Left kidney (tissue), 2 donors: ENCODE data around the gene UPF2. TPM values are rescaled to one million over a fixed set of nuclear protein-coding genes. Genes with fewer than 3 reads are reported as not detected.

ENCODE experiments used
- DNase-seq: peaks from one replicate; pipeline ENCODE4 v3.0.0-alpha.2; 2013
- polyA plus RNA-seq: library from polyadenylated mRNA; unstranded; fragments of 120-200 nt; gene quantifications from one replicate; pipeline ENCODE4 v1.2.1, GENCODE V29; 2013; ENCODE audit not compliant: insufficient read length

UPF2 gene
- polyA plus RNA-seq, 1 donor: 42.8 TPM

GRCh38 chr10:11885437-11886137, 157.0 kb downstream of the UPF2 start:
- no peak for DNase-seq

DNA sequence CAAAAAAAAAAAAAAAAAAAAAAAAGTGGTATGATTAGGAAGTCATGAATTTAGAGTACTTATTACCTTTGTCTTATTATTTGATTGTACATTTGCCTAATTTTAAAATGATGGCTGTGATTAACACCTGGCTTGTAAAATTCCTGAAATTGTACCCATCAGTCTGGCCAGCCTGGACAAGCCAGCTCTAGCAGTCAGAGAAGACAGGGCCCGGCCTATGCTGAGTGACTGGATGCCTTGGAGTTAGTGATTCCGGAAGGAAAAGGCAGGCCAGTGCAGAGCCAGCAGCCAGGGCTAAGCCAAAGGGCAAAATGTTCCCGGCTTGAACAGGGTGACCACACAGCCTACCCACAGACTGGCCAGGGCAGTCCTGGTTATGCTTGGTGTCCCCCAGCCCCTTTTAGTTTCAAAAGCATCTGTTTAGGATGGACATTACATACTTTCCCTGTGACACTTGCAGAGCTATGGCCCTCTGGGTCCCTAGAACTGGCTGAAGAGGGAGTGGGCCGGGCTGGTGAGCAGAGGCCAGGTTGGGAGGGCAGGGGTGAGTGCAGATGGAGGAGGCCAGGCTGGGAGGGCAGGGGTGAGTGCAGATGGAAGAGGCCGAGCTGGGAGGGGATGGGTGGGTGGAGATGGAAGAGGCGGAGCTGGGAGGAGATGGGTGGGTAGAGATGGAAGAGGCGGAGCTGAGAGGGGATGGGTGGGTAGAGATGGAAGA, 157.7 kb downstream of the UPF2 start:
- DNase-seq: no peak

GRCh38 chr10:11882646-11883375, 159.8 kb downstream of the UPF2 start:
- no peak for DNase-seq

DNA sequence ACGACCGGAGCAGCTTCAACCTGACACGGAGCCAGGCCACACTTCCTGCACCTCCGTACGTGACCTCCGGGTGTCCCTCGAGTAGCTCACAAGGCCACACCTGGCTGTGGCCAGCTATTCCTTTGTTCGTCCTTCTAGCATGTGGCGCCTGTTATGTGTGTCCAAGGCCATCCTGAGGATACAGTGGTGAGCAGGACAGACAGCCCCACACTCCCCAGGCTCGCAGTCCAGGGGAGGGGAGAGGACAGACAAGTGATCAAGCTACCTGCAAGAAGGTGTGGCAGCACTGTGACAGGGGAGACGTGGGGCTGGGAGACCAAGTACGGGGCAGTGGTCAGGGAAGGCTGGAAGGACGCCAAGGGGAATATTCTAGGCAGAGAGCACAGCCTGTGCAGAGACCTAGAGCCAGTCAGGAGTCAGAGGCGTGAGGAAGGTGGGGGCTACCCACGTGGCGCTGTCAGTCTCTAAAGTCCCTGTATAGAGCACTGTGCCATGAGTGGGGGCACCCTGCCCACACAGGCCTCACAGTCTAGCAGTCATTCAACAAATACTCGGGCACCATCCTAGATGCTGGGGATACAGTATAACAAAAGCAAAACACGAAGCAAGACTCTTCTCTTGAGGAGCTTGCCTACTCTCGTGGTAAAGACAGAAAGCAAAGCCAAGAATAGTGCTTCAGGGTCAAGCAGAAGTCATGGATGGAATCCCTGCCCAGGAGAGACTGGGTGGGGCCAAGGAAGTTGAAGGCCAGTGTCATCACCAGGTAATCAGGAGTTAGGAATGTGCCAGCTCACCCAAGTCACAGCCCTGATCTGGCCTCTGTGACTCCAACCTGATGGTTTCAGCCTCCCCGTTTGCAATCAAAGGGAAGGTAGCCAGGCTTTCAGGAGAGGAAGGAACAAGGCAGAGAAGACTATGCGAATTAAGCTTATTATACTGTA, 160.9 kb downstream of the UPF2 start:
- no peak for DNase-seq

GRCh38 chr10:11881030-11881476, 161.6 kb downstream of the UPF2 start:
- no peak for DNase-seq

DNA sequence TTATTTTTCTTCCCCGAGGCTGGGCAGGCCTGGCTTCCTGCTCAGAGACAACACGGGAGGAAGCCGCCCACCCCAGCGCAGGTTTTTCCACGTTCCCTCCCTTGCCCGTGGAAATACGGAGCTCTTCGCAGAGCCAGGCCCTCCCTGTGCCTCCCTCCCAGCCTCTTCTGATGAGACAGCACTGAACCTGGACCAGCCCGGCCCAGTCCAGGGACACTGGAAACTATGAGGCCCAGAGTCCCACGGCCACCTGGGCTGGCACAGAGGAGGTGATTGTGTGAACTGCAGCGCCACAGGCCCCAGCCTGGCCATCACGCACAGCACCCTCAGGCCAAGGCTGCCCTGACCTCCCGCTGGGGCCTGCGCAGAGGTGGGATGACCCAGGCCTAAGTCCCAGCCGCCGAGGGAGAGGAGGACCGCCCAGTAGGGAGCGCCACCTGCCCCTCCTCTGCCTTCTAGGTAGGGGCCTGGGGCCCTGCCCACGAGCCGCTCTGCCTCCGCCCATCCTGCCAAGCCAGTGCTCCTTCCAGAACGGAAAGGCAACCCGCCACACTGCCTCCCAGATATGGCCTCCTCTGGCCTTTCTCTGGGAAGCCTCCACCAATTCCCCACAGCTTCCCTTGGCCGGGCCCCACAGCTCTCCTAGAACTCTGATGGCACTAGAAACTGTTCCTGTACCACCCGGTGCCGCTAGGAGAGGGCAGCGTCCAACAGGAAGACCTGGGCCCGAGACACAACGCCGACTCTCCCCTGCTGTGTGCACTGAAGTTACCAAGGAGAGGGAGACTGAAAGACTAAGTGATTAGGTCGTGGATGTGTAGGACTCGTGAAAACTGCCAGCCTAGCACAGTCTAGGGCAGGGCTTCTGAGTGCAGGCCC, 162.2 kb downstream of the UPF2 start:
- no peak for DNase-seq

DNA sequence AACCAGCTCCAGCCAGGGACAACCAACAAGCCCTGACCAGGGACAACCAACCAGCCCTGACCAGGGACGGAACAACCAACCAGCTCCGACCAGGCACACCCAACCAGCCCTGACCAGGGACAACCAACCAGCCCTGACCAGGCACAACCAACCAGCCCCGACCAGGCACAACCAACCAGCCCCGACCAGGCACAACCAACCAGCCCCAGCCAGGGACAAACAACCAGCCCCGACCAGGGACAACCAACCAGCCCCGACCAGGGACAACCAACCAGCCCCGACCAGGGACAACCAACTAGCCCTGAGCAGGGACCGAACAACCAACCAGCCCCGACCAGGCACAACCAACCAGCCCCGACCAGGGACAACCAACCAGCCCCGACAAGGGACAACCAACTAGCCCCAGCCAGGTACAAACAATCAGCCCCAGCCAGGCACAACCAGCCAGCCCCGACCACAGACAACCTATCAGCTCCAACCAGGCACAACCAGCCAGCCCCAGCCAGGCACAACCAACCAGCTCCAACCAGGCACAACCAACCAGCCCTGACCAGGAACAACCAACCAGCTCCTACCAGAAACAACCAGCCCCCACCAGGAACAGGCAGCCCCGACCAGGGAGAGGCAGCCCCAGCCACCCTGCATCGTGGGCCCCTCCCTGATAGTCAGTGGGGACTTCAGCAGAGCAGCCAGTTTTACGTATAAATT, 163.1 kb downstream of the UPF2 start:
- no peak for DNase-seq

DNA sequence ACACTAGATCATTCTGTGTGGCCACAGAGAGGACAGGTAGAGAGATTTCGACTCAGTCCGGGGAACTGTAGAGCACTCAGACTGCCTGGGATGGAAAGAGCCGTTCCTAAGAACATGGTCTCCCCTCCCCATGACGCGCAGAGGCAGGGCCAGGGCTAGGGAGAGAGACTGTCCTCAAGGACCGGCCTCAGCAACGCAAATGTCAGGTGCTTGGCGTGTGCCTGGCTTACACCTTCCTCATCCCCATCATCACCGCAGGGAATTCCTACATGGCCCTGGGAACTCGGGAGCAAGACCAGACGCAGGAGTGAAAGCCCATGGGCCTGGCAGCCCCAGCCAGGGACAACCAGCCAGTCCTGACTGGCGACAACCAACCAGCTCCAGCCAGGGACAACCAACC, 163.8 kb downstream of the UPF2 start:
- no peak for DNase-seq

GRCh38 chr10:11877591-11877905, 165.1 kb downstream of the UPF2 start:
- DNase-seq: no peak

GRCh38 chr10:11876805-11877590, 165.6 kb downstream of the UPF2 start:
- no peak for DNase-seq

DNA sequence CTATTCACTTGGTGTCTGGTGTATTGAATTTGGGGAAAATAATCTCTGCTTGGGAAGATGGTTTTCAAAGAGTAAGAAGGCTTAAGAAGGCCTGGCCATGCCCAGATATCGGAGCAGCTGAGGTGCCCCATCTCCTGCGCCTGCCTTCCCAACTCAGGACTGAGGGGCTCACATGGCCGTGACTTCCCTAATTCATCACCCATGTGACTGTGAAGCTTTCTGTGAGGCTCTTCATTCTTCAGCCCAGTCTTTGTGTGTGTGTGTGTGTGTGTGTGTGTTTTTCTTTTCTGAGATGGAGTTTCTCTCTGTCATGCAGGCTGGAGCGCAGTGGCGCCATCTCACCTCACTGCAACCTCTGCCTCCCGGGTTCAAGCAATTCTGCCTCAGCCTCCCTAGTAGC, 166.3 kb downstream of the UPF2 start:
- DNase-seq: no peak

GRCh38 chr10:11875494-11876281, 166.9 kb downstream of the UPF2 start:
- DNase-seq: peak; percentile 79

DNA sequence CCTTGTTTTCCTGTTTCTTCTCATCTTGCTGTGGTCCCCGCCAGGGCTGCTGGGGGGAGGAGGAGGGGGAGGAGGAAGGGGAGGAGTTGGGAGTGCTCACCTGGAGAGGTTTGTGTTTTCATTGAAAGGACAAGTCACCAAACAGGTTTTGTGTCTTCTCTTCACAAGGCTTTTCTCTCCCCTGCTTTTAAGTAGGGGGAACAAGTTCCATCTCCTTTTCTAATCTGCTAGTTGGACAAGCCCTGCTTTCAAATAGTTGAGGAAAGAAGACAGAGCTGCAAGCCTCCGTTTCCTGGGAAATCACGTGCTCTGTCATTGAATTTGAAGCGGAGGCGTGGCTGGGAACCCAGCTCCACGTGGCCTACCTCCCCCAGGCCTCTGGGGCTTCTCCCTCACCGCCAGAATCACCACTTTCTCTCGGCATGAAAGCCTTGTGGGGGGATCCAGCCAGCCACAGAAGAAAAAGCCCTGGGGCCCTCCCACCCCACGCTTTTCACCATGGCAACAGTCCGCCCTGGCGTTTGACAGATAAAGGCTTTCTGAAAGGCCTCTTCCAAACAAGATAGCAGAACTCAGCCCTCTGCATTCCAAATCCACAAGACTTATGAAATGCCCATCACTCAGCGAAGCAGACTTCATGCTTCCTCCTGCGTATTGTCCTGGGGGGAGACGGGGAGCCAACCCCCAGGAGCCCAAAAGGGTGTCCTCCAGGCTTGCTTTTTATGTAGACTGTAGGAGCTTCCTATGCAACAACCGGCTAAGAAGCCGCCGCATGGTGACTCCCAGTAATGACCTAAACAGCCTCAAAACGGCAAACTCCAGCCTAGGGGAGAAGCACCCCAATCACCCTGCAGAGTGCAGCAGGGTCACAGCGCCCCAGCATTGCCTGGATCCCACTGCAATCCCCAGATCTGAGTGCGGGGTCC, 167.8 kb downstream of the UPF2 start:
- peak; percentile 81 for DNase-seq

DNA sequence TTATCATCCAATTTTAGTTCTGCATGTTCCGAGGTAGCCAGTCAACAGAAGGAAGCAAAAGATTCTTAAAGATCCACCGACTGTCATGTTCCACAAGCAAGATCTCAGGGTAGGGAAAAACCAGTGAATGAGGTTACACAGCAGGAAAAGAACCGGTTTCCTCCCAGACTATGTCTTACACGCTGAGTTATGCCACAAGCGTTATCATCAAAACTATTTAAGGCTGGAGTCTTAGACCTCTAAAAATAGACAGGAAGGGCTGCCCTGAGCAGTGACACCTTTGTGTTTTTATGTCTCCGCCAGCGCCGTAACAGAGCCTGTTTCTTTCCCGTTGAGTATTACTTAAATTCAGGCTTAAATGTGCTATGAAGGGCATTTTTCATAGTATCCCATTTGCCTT, 171.1 kb downstream of the UPF2 start:
- no peak for DNase-seq

- no peak for DNase-seq
Measured at GRCh38 chr10:11870900-11871400, 171.7 kb downstream of the UPF2 start.

GRCh38 chr10:11870461-11870780, 172.2 kb downstream of the UPF2 start:
- DNase-seq: no peak
